Gastrocnemius medialis (tissue), 4 donors: ENCODE data around the gene PPP3CA. TPM values are rescaled to one million over a fixed set of nuclear protein-coding genes. Genes with fewer than 3 reads are reported as not detected.

Experiments used
- ATAC-seq, 2 donors: fragments of 150-250 bp; one replicate each; pipeline ENCODE4 v1.9.1; 2016
- DNase-seq, 2 donors: peaks; one replicate each; pipeline ENCODE4 v3.0.0-alpha.2; 2019
- H3K27ac ChIP-seq, 4 donors: fragments of 200-600 bp; sonication (generic); 1 replicate in 1 of 4; 2 replicates in 3 of 4; pipeline ENCODE4 v1.5.1; 2016 to 2018; ENCODE audit warnings: mild to moderate bottlenecking in 2 of 4, moderate library complexity in 1 of 4
- H3K27me3 ChIP-seq, 3 donors: fragments of 200-600 bp; sonication (generic) in 2 of 3; 1 replicate in 1 of 3; 2 replicates in 2 of 3; pipeline versions ENCODE4 v1.5.1 to v1.6.0; 2016 to 2019; ENCODE audit warnings: mild to moderate bottlenecking in 1 of 3, moderate library complexity in 1 of 3
- H3K36me3 ChIP-seq, 2 donors: fragments of 200-600 bp; sonication (generic) in 1 of 2; one replicate each; pipeline ENCODE4 v1.5.1; 2017 to 2018
- H3K4me1 ChIP-seq, 2 donors: fragments of 200-600 bp; sonication (generic) in 1 of 2; one replicate each; pipeline ENCODE4 v1.5.1; 2016 to 2017; ENCODE audit warnings: mild to moderate bottlenecking in 2 of 2
- H3K4me3 ChIP-seq, 4 donors: fragments of 200-600 bp; sonication (generic) in 3 of 4; 1 replicate in 1 of 4; 2 replicates in 3 of 4; pipeline ENCODE4 v1.5.1; 2016 to 2019; ENCODE audit warnings: mild to moderate bottlenecking in 2 of 4
- H3K9me3 ChIP-seq, 3 donors: fragments of 200-600 bp; sonication (generic) in 2 of 3; 1 replicate in 1 of 3; 2 replicates in 2 of 3; pipeline ENCODE4 v1.5.1; 2016 to 2019
- CTCF ChIP-seq, 5 experiments: fragments of 450-650 bp in 3 of 5; fragments of 200-600 bp in 2 of 5; sonication (generic) in 2 of 5; IDR thresholded peaks in 4 of 5; conservative IDR thresholded peaks in 1 of 5; 1 replicate in 4 of 5; 2 replicates in 1 of 5; pipeline ENCODE4 v1.5.1; 2016 to 2019; ENCODE audit warnings: antibody characterized with exemption in 5 of 5, mild to moderate bottlenecking in 3 of 5, moderate library complexity in 3 of 5
- POLR2A ChIP-seq, 2 donors: fragments of 450-650 bp; IDR thresholded peaks; one replicate each; pipeline ENCODE4 v1.6.1; 2017; ENCODE audit warnings: antibody characterized with exemption in 2 of 2, mild to moderate bottlenecking in 2 of 2, moderate library complexity in 2 of 2
- in situ Hi-C, 4 donors: fragments of 200-750 bp; cut with MboI; loops; one replicate each; pipeline versions ENCODE4 v1.15.0 to v1.8.0; 2017; ENCODE audit warnings: low sequenced_read_pairs in 4 of 4
- intact Hi-C: fragments of 100-400 bp; cut with DNase I; formaldehyde crosslinking; loops from one replicate; pipeline ENCODE4 v1.15.1; 2023; ENCODE audit warnings: low total_unique reads
- total RNA-seq, 4 donors: library from RNA; depleted of rRNA; stranded (reverse); fragments of >200 nt; gene quantifications; one replicate each; pipeline versions ENCODE4 v1.1.0 to v1.2.3, GENCODE V29; 2016

Gene PPP3CA
- total RNA-seq, 4 donors from 2014 or later, result 25.1 to 30.3 (median 26.7) TPM

DNA sequence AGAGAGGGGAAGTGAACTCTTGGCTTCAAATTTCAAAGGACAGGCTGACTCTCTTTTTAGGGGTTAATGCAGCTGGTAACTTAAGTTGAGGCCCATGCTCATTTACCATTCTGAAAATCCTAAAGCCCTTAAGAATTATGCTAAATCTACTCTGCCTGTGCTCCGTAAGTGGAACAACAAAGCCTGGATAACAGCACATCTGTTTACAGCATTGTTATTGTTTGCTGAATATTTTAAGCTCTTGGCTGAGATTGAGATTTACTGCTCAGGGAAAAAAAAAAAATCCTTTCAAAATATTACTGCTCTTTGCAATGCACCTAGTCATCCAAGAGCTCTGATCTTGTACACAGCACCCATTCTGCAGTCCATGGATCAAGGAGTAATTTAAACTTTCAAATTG, 17.7 kb downstream of the PPP3CA start:
- Histone ChIP-seq H3K36me3 (no peaks in the 10 kb centered on the region), H3K27me3 (no peaks in the 10 kb centered on the region), H3K4me3 (no peak overlapping the region), H3K27ac (no peak overlapping the region), H3K9me3 (no peaks in the 10 kb centered on the region), H3K4me1 (peaks cover 38 to 54% of the 10 kb centered on the region in 2 donors)
- ATAC-seq (no peak), DNase-seq (no peak)
- in situ Hi-C loops (loop anchor here in 2 of 4 donors (25.0 kb wide), 2 partner anchors 117 to 142 kb away; no protein-coding TSS in a partner anchor), intact Hi-C loops (no loop called here)
- TF ChIP-seq CTCF (IDR thresholded peaks at IDR 0.05 in 4 of 5, conservative IDR thresholded peaks at IDR 0.05 in 1 of 5), result no peak
- no peak for TF ChIP-seq POLR2A (IDR thresholded peaks at IDR 0.05)

DNA sequence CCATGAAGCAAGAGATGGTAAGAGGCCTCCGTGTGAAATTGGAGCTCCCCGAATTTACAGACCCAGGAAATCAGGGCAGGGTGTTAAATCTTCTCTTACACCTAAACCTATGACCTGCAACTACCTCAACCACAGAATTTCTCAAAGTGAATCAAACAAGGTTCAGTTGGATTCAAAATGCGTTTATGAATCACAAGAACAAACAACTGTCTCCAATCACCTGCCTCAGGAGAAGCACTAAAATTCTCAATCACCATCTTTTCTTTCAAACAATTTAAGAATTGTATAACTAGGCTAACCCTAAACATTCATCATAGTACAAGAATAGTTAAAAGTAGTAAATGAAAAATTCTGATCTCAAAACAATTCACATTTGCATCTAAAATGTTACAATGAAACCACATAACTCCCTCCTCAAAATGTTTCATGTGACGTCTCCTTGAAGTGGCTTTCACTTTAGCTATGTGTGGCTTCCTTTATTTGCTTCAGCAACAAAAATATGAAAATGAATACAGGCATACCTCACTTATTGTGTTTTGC, 19.2 kb downstream of the PPP3CA start:
- intact Hi-C loops (no loop called here), in situ Hi-C loops (loop anchor here in 2 of 4 donors (25.0 kb wide), 2 partner anchors 116 to 141 kb away; no protein-coding TSS in a partner anchor)
- no peaks in the 10 kb centered on the region for H3K27me3 ChIP-seq
- ATAC-seq (no peak), DNase-seq (no peak)
- no peaks in the 10 kb centered on the region for H3K36me3 ChIP-seq
- no peak overlapping the region for H3K4me3 ChIP-seq
- TF ChIP-seq CTCF (IDR thresholded peaks at IDR 0.05 in 4 of 5, conservative IDR thresholded peaks at IDR 0.05 in 1 of 5) (no peak), POLR2A (IDR thresholded peaks at IDR 0.05) (no peak)
- no peak overlapping the region for H3K27ac ChIP-seq
- peaks cover 38 to 58% of the 10 kb centered on the region in 2 donors for H3K4me1 ChIP-seq
- H3K9me3 ChIP-seq, result no peaks in the 10 kb centered on the region

DNA sequence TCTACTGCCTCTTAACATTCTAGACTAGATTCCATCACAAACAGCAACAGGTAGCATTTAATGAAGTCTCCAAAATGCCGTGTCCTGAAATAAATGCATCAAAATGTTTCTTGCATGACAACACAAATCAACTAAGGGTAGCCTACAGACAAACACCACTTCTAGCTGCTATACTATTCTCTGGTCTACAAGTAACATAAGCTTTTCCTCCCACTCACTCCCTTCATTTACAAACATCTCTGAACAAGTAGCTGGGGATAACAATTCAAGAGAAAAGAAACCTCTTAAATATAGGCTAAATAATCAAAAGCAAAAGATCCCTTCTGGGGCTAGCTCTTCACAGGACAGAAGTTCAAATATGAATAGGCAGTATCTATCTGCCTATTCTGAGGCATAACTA, 20.8 kb downstream of the PPP3CA start:
- ATAC-seq, result no peak
- no peak for DNase-seq
- Histone ChIP-seq H3K4me1 (peaks cover 38 to 64% of the 10 kb centered on the region in 2 donors), H3K9me3 (no peaks in the 10 kb centered on the region), H3K36me3 (no peaks in the 10 kb centered on the region), H3K4me3 (no peak overlapping the region), H3K27me3 (no peaks in the 10 kb centered on the region), H3K27ac (no peak overlapping the region)
- in situ Hi-C loops, result loop anchor here in 2 of 4 donors (25.0 kb wide), 2 partner anchors 114 to 139 kb away; no protein-coding TSS in a partner anchor
- TF ChIP-seq POLR2A (IDR thresholded peaks at IDR 0.05) (no peak), CTCF (IDR thresholded peaks at IDR 0.05 in 4 of 5, conservative IDR thresholded peaks at IDR 0.05 in 1 of 5) (no peak)
- intact Hi-C loops, result no loop called here

DNA sequence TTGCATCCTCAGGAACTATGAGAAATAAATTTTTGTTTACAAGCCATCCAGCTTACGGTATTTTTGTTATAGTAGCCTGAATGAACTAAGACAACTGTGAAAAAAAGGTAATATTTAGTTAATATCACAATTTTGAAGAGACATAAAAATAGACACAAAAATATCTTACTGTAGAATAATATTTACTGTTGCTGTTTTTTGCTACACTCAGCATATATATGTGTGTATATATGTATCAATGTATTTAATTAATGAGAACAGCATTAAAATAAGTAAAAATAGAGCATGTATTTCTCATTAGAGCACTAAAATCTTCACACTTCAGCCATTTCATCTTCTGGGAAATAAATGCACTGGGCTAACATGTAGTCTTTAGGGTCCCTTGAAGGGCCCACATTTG, 24.6 kb downstream of the PPP3CA start:
- DNase-seq (no peak), ATAC-seq (no peak)
- Histone ChIP-seq H3K4me3 (no peak overlapping the region), H3K36me3 (no peaks in the 10 kb centered on the region), H3K27me3 (no peaks in the 10 kb centered on the region), H3K9me3 (no peaks in the 10 kb centered on the region), H3K4me1 (peaks cover 11 to 33% of the 10 kb centered on the region in 2 donors), H3K27ac (no peak overlapping the region)
- in situ Hi-C loops, result no loop called here
- intact Hi-C loops, result no loop called here
- TF ChIP-seq POLR2A (IDR thresholded peaks at IDR 0.05) (no peak), CTCF (IDR thresholded peaks at IDR 0.05 in 4 of 5, conservative IDR thresholded peaks at IDR 0.05 in 1 of 5) (no peak)
